NT2/D1 (cell line): ENCODE data around the gene CASR.

Experiments
- YY1 ChIP-seq: IDR thresholded peaks from 2 replicates; pipeline ENCODE4 v1.6.1; 2011; ENCODE audit not compliant: insufficient read length, insufficient read depth
- ZNF274 ChIP-seq: IDR thresholded peaks from 2 replicates; pipeline ENCODE4 v1.6.1; 2011; ENCODE audit warnings: mild to moderate bottlenecking, low read depth, low read length

GRCh38 chr3:122294359-122294758, 110.9 kb downstream of the CASR start:
- no peak for TF ChIP-seq ZNF274
- no peak for TF ChIP-seq YY1
